Measurements from ENCODE around the gene ADARB1.
"Not testable (repeated sequence)": the region's sequence is repeated elsewhere in the genome, so short reads cannot be mapped to it uniquely, and the experiment has no call there.

Gene ADARB1

GRCh38 chr21:45119812-45120211 is 45.4 kb downstream of the ADARB1 start:
- DNase-seq = no peak

GRCh38 chr21:45120975-45121374 is 46.6 kb downstream of the ADARB1 start:
- DNase-seq = no peak

- DNase-seq = no peak
Measured at GRCh38 chr21:45122030-45122429, 47.6 kb downstream of the ADARB1 start.

GRCh38 chr21:45122432-45123132 is 48.2 kb downstream of the ADARB1 start:
- DNase-seq = no peak

- no peak for DNase-seq
Measured at GRCh38 chr21:45123440-45123839, 49.1 kb downstream of the ADARB1 start.

GRCh38 chr21:45124596-45124995 is 50.2 kb downstream of the ADARB1 start:
- no peak for DNase-seq

- DNase-seq = no peak
Measured at GRCh38 chr21:45125357-45125756, 51.0 kb downstream of the ADARB1 start.

GRCh38 chr21:45126204-45126626 is 51.8 kb downstream of the ADARB1 start:
- DNase-seq = no peak

- DNase-seq = no peak
Measured at GRCh38 chr21:45126983-45127382, 52.6 kb downstream of the ADARB1 start.

GRCh38 chr21:45127937-45128336 is 53.6 kb downstream of the ADARB1 start:
- DNase-seq = no peak

GRCh38 chr21:45128613-45129188 is 54.3 kb downstream of the ADARB1 start:
- DNase-seq = peak; percentile 67 to 68

GRCh38 chr21:45129189-45129923 is 55.0 kb downstream of the ADARB1 start:
- DNase-seq = peak; percentile 68 to 86

GRCh38 chr21:45130324-45130774 is 56.0 kb downstream of the ADARB1 start:
- DNase-seq = peak; percentile 83 to 89

- no peak for DNase-seq
Measured at GRCh38 chr21:45131537-45131999, 57.2 kb downstream of the ADARB1 start.

GRCh38 chr21:45132841-45133573 is 58.6 kb downstream of the ADARB1 start:
- peak in 1 of 2 donors; percentile 24 for DNase-seq

- not testable (repeated sequence) for DNase-seq
Measured at GRCh38 chr21:45133574-45134278, 59.3 kb downstream of the ADARB1 start.

- DNase-seq = no peak
Measured at GRCh38 chr21:45134279-45135076, 60.1 kb downstream of the ADARB1 start.

- no peak for DNase-seq
Measured at GRCh38 chr21:45135122-45135521, 60.7 kb downstream of the ADARB1 start.

GRCh38 chr21:45135868-45136267 is 61.5 kb downstream of the ADARB1 start:
- DNase-seq = no peak

- DNase-seq = no peak
Measured at GRCh38 chr21:45136500-45136899, 62.1 kb downstream of the ADARB1 start.

- DNase-seq = peak; percentile 68 to 95
Measured at GRCh38 chr21:45136927-45137611, 62.7 kb downstream of the ADARB1 start.

Measured in inflammatory macrophage treated with lipopolysaccharide for 1 hour (primary cell).